Spleen (tissue), 7 donors: ENCODE measurements around the gene KBTBD4.

Experiments used
- CTCF ChIP-seq, 11 experiments: fragments of 200-600 bp in 7 of 11; fragments of 450-650 bp in 4 of 11; sonication (generic) in 4 of 11; IDR thresholded peaks in 8 of 11; conservative IDR thresholded peaks in 3 of 11; 1 replicate in 7 of 11; 2 replicates in 4 of 11; pipeline versions ENCODE4 v1.4.0 to v1.8.0; 2016 to 2021; ENCODE audit warnings: antibody characterized with exemption in 11 of 11, inconsistent platforms in 4 of 11, mild to moderate bottlenecking in 1 of 11
- POLR2A ChIP-seq, 3 donors: fragments of 450-650 bp; IDR thresholded peaks; one replicate each; pipeline ENCODE4 v1.5.1; 2017; ENCODE audit warnings: antibody characterized with exemption in 3 of 3, mild to moderate bottlenecking in 1 of 3
- POLR2AphosphoS5 ChIP-seq, 3 donors: sonication (generic); formaldehyde crosslinking; IDR thresholded peaks; one replicate each; pipeline ENCODE4 v1.5.1; 2017; ENCODE audit warnings: antibody characterized with exemption in 3 of 3
- donor health status: DM: no; HTN: no; CAD: no; lungs with moderate emphysema.
- donor health status: DM: no; HTN: no; CAD: no.
- donor health status: DM: no; HTN: no; CAD: no.

- TF ChIP-seq CTCF (IDR thresholded peaks at IDR 0.05 in 8 of 11, conservative IDR thresholded peaks at IDR 0.05 in 3 of 11) (peak in 8 of 11 experiments; percentile 2 to 63 (median 23)), POLR2A (IDR thresholded peaks at IDR 0.05) (no peak), POLR2AphosphoS5 (IDR thresholded peaks at IDR 0.05) (no peak)
Measured at GRCh38 chr11:47553406-47553743, 25.4 kb downstream of the KBTBD4 start.
